Uterus (tissue), 2 donors: ENCODE data around the gene MIPEP.

Experiments
- POLR2A ChIP-seq, 2 donors: fragments of 450-650 bp; IDR thresholded peaks; one replicate each; pipeline ENCODE4 v1.6.1; 2016; ENCODE audit warnings: antibody characterized with exemption in 2 of 2, mild to moderate bottlenecking in 1 of 2, moderate library complexity in 1 of 2
- TF ChIP-seq, protein P1 (sequence below), 4 experiments: fragments of 200-600 bp in 2 of 4; fragments of 450-650 bp in 2 of 4; sonication (generic) in 2 of 4; IDR thresholded peaks; one replicate each; pipeline ENCODE4 v1.5.1; 2016 to 2019; ENCODE audit warnings: antibody characterized with exemption in 4 of 4, mild to moderate bottlenecking in 2 of 4, moderate library complexity in 1 of 4

DNA sequence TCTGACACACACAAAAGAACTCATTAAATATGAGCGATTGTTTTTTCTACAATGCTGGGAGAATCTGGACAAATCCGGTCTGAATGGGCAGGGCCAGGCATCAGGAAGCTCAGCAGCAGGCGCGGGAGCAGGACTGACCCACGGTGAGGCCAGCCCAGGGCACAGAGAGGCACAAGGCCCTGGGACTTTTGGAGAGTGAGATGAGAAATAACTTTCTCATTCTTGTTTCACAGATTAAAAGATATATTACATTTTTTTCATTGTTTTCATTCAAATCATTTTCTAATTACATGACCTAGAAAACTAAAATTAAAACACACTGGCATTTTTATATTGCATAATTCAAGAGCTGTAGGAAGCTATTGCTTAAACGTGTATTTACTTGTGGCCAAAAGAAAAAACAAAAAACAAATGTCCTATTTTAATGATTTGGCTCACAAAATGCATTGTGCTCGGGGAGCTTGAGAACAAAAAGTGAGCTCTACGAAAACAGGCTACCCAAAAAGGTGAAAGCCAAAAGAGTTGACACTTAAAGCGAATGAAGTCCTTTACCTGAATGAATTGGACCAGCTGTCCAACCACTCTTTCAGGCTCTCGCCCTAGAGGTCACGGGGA, 185.8 kb downstream of the MIPEP start:
- TF ChIP-seq, protein P1, sequence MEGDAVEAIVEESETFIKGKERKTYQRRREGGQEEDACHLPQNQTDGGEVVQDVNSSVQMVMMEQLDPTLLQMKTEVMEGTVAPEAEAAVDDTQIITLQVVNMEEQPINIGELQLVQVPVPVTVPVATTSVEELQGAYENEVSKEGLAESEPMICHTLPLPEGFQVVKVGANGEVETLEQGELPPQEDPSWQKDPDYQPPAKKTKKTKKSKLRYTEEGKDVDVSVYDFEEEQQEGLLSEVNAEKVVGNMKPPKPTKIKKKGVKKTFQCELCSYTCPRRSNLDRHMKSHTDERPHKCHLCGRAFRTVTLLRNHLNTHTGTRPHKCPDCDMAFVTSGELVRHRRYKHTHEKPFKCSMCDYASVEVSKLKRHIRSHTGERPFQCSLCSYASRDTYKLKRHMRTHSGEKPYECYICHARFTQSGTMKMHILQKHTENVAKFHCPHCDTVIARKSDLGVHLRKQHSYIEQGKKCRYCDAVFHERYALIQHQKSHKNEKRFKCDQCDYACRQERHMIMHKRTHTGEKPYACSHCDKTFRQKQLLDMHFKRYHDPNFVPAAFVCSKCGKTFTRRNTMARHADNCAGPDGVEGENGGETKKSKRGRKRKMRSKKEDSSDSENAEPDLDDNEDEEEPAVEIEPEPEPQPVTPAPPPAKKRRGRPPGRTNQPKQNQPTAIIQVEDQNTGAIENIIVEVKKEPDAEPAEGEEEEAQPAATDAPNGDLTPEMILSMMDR (IDR thresholded peaks at IDR 0.05) = no peak
- TF ChIP-seq POLR2A (IDR thresholded peaks at IDR 0.05) = no peak
